RWPE1 (cell line): ENCODE data around the gene CCL5.
A peak's percentile ranks its signal among the peaks of the same experiment; 100 is the strongest.

ENCODE experiments used
- CTCF ChIA-PET: fragments of 350-600 bp; sonication (Branson Sonifier 250); formaldehyde crosslinking; extraction: SDS; loops from one replicate; lab custom pipeline; 2021; lab: Yijun Ruan, JAX
- POLR2A ChIA-PET: fragments of 400-600 bp; formaldehyde crosslinking; extraction: SDS; loops from one replicate; lab custom pipeline; 2020; ENCODE audit warnings: antibody characterized with exemption; ENCODE audit not compliant: low non-redundant PET; lab: Yijun Ruan, JAX
- DNase-seq: peaks from one replicate; pipeline ENCODE4 v3.0.0; 2012; ENCODE audit warnings: low spot score
- H3K27ac ChIP-seq: fragments of 450-650 bp; 2 replicates; pipeline ENCODE4 v1.5.1; 2017
- CTCF ChIP-seq: fragments of 450-650 bp; conservative IDR thresholded peaks from 2 replicates; pipeline ENCODE4 v1.5.1; 2017; ENCODE audit warnings: low read depth, mild to moderate bottlenecking

The CCL5 gene

GRCh38 chr17:35879773-35880654 lies at the start of gene CCL5:
Gene CCL5, minus strand, starts transcription at chr17:35880360.
- POLR2A ChIA-PET = no interaction called here
- H3K27ac ChIP-seq = no peak within 1 kb of the TSS
- no peak for TF ChIP-seq CTCF
- CTCF ChIA-PET = interaction anchor here (0.6 kb wide), 1 partner anchor 312 kb away, joined by 4 read pairs; no protein-coding TSS in a partner anchor
- DNase-seq = peak; percentile 28

DNA sequence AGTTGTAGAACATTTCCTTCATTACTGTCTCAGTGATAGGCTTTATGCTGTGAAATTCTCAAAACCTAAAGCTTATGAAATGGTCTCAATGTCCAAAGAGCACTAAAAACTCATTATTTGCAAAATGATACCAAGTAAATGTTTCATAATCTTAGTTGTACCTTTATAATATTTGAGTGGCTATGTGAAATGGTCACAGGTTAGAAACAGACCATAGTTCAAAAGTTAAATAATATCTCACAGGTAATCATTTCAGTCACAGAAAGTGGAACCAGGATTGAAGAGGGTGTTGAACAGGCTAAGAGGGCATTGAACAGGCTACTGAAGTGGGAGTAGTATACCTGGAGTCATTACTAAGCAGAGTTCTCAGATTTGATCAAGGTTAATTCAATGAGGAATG lies 47.6 kb upstream of the CCL5 start:
- no peak for TF ChIP-seq CTCF
- ChIA-PET CTCF (interaction anchor here (0.7 kb wide), 1 partner anchor 1185 kb away, joined by 3 read pairs; no protein-coding TSS in a partner anchor), POLR2A (no interaction called here)
- no peak overlapping the region for H3K27ac ChIP-seq
- DNase-seq = no peak

DNA sequence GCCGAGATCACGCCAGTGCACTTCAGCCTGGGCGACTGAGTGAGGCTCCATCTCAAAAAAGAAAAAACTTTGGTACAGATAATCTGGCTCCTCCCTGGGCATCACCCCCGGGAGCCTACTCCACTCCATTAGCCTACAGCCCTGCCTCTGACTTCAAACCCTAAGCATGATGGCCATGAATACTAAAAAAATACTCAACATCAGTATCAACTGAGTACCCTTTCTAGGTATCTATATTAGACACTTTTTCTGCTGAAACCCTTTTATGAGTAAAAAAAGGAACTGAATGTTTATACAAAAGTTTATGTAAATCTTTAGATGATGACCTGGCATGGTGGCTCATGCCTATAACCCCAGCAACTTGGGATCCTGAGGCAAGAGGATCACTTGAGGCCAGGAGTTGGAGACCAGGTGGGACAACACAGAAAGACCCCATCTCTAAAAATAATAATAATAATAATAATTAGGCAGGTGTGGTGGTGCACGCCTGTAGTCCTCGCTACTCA lies 43.5 kb upstream of the CCL5 start:
- POLR2A ChIA-PET = no interaction called here
- no peak for DNase-seq

DNA sequence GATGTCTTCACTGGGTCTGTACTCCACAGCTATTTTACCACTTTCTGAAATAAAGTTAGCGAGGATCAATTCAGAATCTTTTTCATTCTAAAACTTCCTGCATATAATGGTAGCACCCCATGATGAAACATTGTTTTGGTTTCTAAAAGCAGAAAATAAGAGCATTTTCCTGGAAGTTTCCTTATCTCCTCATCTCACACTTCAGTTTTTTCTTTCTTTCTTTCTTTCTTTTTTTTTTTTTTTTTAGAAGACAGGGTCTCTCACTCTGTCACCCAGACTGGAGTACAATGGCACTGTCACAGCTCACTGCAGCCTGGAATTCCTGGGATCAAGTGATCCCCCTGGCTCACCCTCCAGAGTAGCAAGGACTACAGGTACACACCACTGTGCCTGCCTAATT lies 40.1 kb upstream of the CCL5 start:
- CTCF ChIA-PET = no interaction called here
- POLR2A ChIA-PET = no interaction called here
- no peak for TF ChIP-seq CTCF
- no peak for DNase-seq
- no peak overlapping the region for H3K27ac ChIP-seq

More for the DNA sequence above, 43.5 kb upstream of the CCL5 start:
- no peak overlapping the region for H3K27ac ChIP-seq
- CTCF ChIA-PET = interaction anchor here (0.7 kb wide), 1 partner anchor 81 kb away, joined by 3 read pairs; no protein-coding TSS in a partner anchor
- no peak for TF ChIP-seq CTCF

DNA sequence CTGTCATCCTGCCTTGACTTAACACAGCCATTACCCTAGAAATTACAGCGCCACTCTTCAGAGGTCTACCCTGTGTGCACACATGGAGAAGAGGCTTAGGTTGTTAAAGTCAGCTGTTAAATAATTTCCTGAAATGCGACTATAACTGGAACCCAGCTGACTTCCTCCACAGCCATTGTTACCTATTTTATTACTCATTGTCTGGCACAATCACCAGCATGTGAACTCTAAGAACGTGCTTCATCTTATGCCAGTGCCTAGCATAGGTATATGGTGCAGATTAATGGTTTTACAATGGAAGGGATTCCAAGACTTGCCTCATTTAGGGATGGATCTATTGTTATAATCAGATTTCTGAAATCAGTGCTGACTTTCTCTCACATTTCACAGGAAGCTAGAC lies 38.5 kb upstream of the CCL5 start:
- ChIA-PET POLR2A (no interaction called here), CTCF (no interaction called here)
- no peak overlapping the region for H3K27ac ChIP-seq
- TF ChIP-seq CTCF = no peak
- DNase-seq = no peak

GRCh38 chr17:35917519-35918213 lies 37.5 kb upstream of the CCL5 start:
- ChIA-PET POLR2A (no interaction called here), CTCF (no interaction called here)
- no peak for DNase-seq
- H3K27ac ChIP-seq = no peak overlapping the region
- TF ChIP-seq CTCF = no peak
